HEK293 (cell line): ENCODE data around the gene DENND1A.

Source experiments
- ATF2 ChIP-seq: fragments of 450-650 bp; formaldehyde crosslinking; IDR thresholded peaks from 2 replicates; pipeline ENCODE4 v1.5.1; 2016; ENCODE audit warnings: missing biosample characterization, missing genetic modification characterization, low read depth
- GLI4 ChIP-seq: fragments of 450-650 bp; formaldehyde crosslinking; IDR thresholded peaks from 2 replicates; pipeline ENCODE4 v1.5.1; 2016; ENCODE audit warnings: missing biosample characterization, missing genetic modification characterization
- KLF8 ChIP-seq: fragments of 450-650 bp; formaldehyde crosslinking; IDR thresholded peaks from 2 replicates; pipeline ENCODE4 v1.5.1; 2016; ENCODE audit warnings: missing biosample characterization, missing genetic modification characterization
- SALL2 ChIP-seq: fragments of 450-650 bp; formaldehyde crosslinking; IDR thresholded peaks from 2 replicates; pipeline ENCODE4 v1.5.0; 2017; ENCODE audit warnings: missing biosample characterization, mild to moderate bottlenecking, missing genetic modification characterization, borderline replicate concordance
- SCRT1 ChIP-seq: fragments of 450-650 bp; formaldehyde crosslinking; IDR thresholded peaks from 2 replicates; pipeline ENCODE4 v1.5.1; 2016; ENCODE audit warnings: missing biosample characterization, missing genetic modification characterization, borderline replicate concordance
- SCRT2 ChIP-seq: fragments of 450-650 bp; formaldehyde crosslinking; IDR thresholded peaks from 2 replicates; pipeline ENCODE4 v1.5.1; 2016; ENCODE audit warnings: missing biosample characterization, missing genetic modification characterization
- ZFP3 ChIP-seq: fragments of 450-650 bp; formaldehyde crosslinking; IDR thresholded peaks from 2 replicates; pipeline ENCODE4 v1.5.1; 2016; ENCODE audit warnings: low read depth, missing biosample characterization, missing genetic modification characterization
- ZNF10 ChIP-seq: fragments of 450-650 bp; formaldehyde crosslinking; IDR thresholded peaks from 2 replicates; pipeline ENCODE4 v1.5.1; 2017; ENCODE audit warnings: missing biosample characterization, missing genetic modification characterization
- ZNF112 ChIP-seq: fragments of 450-650 bp; formaldehyde crosslinking; IDR thresholded peaks from 2 replicates; pipeline ENCODE4 v1.5.0; 2017; ENCODE audit warnings: missing biosample characterization, missing genetic modification characterization
- ZNF121 ChIP-seq: fragments of 450-650 bp; formaldehyde crosslinking; IDR thresholded peaks from 2 replicates; pipeline ENCODE4 v1.5.1; 2016; ENCODE audit warnings: missing biosample characterization, missing genetic modification characterization
- ZNF155 ChIP-seq: fragments of 450-650 bp; formaldehyde crosslinking; IDR thresholded peaks from 2 replicates; pipeline ENCODE4 v1.5.1; 2016; ENCODE audit warnings: missing biosample characterization, missing genetic modification characterization
- ZNF214 ChIP-seq: fragments of 450-650 bp; formaldehyde crosslinking; IDR thresholded peaks from 2 replicates; pipeline ENCODE4 v1.5.1; 2017; ENCODE audit warnings: missing biosample characterization, mild to moderate bottlenecking, missing genetic modification characterization, borderline replicate concordance
- ZNF23 ChIP-seq: fragments of 450-650 bp; formaldehyde crosslinking; IDR thresholded peaks from 2 replicates; pipeline ENCODE4 v1.5.1; 2016; ENCODE audit warnings: missing biosample characterization, missing genetic modification characterization, borderline replicate concordance
- ZNF311 ChIP-seq: fragments of 450-650 bp; formaldehyde crosslinking; IDR thresholded peaks from 2 replicates; pipeline ENCODE4 v1.5.1; 2017; ENCODE audit warnings: missing biosample characterization, missing genetic modification characterization, borderline replicate concordance
- ZNF324 ChIP-seq: fragments of 450-650 bp; formaldehyde crosslinking; IDR thresholded peaks from 2 replicates; pipeline ENCODE4 v1.5.1; 2016; ENCODE audit warnings: missing biosample characterization, missing genetic modification characterization
- ZNF488 ChIP-seq: fragments of 450-650 bp; formaldehyde crosslinking; IDR thresholded peaks from 2 replicates; pipeline ENCODE4 v1.5.1; 2016; ENCODE audit warnings: missing biosample characterization, missing genetic modification characterization
- ZNF501 ChIP-seq: fragments of 450-650 bp; formaldehyde crosslinking; IDR thresholded peaks from 2 replicates; pipeline ENCODE4 v1.5.1; 2016; ENCODE audit warnings: missing biosample characterization, missing genetic modification characterization
- ZNF513 ChIP-seq: fragments of 450-650 bp; IDR thresholded peaks from 2 replicates; pipeline ENCODE4 v1.5.1; 2018; ENCODE audit warnings: missing biosample characterization, missing genetic modification characterization
- ZNF530 ChIP-seq: fragments of 450-650 bp; formaldehyde crosslinking; IDR thresholded peaks from 2 replicates; pipeline ENCODE4 v1.5.1; 2016; ENCODE audit warnings: low read depth, missing biosample characterization, missing genetic modification characterization
- ZNF549 ChIP-seq: fragments of 450-650 bp; IDR thresholded peaks from 2 replicates; pipeline ENCODE4 v1.5.1; 2018; ENCODE audit warnings: missing biosample characterization, missing genetic modification characterization, mild to moderate bottlenecking, inconsistent platforms, moderate library complexity
- ZNF623 ChIP-seq: fragments of 450-650 bp; formaldehyde crosslinking; IDR thresholded peaks from 2 replicates; pipeline ENCODE4 v1.5.1; 2016; ENCODE audit warnings: missing biosample characterization, missing genetic modification characterization
- ZNF645 ChIP-seq: fragments of 450-650 bp; formaldehyde crosslinking; IDR thresholded peaks from 2 replicates; pipeline ENCODE4; 2016; ENCODE audit warnings: missing biosample characterization, missing genetic modification characterization
- ZNF670 ChIP-seq: fragments of 450-650 bp; formaldehyde crosslinking; IDR thresholded peaks from 2 replicates; pipeline ENCODE4 v1.5.1; 2016; ENCODE audit warnings: missing biosample characterization, missing genetic modification characterization, low read depth
- ZNF677 ChIP-seq: fragments of 450-650 bp; IDR thresholded peaks from 2 replicates; pipeline ENCODE4 v1.5.0; 2018; ENCODE audit warnings: missing biosample characterization, mild to moderate bottlenecking, missing genetic modification characterization, moderate library complexity
- ZNF76 ChIP-seq: fragments of 450-650 bp; formaldehyde crosslinking; IDR thresholded peaks from 2 replicates; pipeline ENCODE4; 2016; ENCODE audit warnings: low read depth, missing biosample characterization, missing genetic modification characterization, borderline replicate concordance
- ZNF776 ChIP-seq: fragments of 450-650 bp; formaldehyde crosslinking; IDR thresholded peaks from 2 replicates; pipeline ENCODE4 v1.5.0; 2017; ENCODE audit warnings: missing biosample characterization, missing genetic modification characterization, borderline replicate concordance
- TF ChIP-seq, protein P1 (sequence below): fragments of 450-650 bp; formaldehyde crosslinking; IDR thresholded peaks from 2 replicates; pipeline ENCODE4 v1.5.1; 2016; ENCODE audit warnings: missing biosample characterization, missing genetic modification characterization
- TF ChIP-seq, protein P2 (sequence below): fragments of 450-650 bp; formaldehyde crosslinking; IDR thresholded peaks from 2 replicates; pipeline ENCODE4 v1.5.1; 2016; ENCODE audit warnings: missing biosample characterization, missing genetic modification characterization

The DENND1A gene

DNA sequence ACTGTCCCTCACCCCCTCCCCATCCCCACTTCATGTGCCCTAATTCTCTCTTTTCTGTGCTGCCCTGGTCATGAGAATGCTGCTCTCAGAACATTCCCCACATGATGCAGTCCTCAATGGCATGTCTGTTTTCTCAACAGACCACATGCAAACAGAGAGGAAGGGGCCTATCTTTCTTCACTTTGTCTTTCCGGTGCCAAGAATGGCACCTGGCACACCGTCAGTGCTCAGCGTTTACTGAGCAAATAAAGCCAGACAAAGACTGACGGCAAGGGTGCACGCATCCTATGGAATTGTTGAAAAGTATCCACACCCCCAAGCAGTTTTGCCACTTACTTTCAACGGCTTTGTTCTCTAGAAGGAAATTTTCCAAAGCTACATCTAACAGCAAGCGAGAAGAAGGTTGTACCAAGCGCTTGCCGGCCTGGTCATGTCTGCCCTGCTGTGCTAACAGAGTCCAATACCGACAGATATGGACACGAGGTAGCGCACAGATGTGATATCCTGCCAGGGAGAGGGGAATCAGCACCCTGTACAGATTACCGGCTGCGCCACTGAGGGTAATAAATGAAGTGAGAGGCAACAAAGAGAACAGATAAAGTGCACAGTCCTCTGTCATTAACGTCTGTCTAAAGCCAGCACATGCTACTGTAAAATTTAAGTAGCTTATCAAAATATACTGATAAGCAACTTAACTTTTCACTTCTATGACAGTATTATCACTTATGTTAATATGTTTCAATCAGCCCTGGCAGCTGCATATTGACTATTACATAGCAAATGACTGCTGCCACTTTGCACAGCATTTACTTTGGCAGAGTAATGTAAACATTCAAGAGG, 251.7 kb downstream of the DENND1A start (continued):
- TF ChIP-seq ZNF549: peak; percentile 80
- TF ChIP-seq ZFP3: no peak
- 0 out of 2 replicates have a peak, but pooled peaks have one; percentile 59 for TF ChIP-seq ZNF776 (tag by site-specific recombination)
- no peak for TF ChIP-seq ZNF623 (tag by site-specific recombination)
- TF ChIP-seq ZNF324 (tag by site-specific recombination): no peak; the same call in none of the 2 replicates
- peak; percentile 30; the same call in 1 of the 2 replicates for TF ChIP-seq ZNF513
- no peak for TF ChIP-seq ZNF23 (tag by site-specific recombination)
- TF ChIP-seq ZNF155 (tag by site-specific recombination): no peak
- no peak for TF ChIP-seq ZNF670 (tag by site-specific recombination)
- no peak; the same call in 1 of the 2 replicates for TF ChIP-seq ZNF121 (tag by site-specific recombination)
- TF ChIP-seq ZNF112: no peak
- peak; percentile 30; the same call in 1 of the 2 replicates for TF ChIP-seq ZNF76
- TF ChIP-seq, protein P1, sequence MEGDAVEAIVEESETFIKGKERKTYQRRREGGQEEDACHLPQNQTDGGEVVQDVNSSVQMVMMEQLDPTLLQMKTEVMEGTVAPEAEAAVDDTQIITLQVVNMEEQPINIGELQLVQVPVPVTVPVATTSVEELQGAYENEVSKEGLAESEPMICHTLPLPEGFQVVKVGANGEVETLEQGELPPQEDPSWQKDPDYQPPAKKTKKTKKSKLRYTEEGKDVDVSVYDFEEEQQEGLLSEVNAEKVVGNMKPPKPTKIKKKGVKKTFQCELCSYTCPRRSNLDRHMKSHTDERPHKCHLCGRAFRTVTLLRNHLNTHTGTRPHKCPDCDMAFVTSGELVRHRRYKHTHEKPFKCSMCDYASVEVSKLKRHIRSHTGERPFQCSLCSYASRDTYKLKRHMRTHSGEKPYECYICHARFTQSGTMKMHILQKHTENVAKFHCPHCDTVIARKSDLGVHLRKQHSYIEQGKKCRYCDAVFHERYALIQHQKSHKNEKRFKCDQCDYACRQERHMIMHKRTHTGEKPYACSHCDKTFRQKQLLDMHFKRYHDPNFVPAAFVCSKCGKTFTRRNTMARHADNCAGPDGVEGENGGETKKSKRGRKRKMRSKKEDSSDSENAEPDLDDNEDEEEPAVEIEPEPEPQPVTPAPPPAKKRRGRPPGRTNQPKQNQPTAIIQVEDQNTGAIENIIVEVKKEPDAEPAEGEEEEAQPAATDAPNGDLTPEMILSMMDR (tag by site-specific recombination): no peak
- no peak for TF ChIP-seq SALL2 (tag by site-specific recombination)
- TF ChIP-seq ZNF10 (tag by site-specific recombination): no peak
- peak; percentile 78; the same call in 1 of the 2 replicates for TF ChIP-seq ZNF645 (tag by site-specific recombination)
- no peak for TF ChIP-seq SCRT2 (tag by site-specific recombination)
- TF ChIP-seq, protein P2, sequence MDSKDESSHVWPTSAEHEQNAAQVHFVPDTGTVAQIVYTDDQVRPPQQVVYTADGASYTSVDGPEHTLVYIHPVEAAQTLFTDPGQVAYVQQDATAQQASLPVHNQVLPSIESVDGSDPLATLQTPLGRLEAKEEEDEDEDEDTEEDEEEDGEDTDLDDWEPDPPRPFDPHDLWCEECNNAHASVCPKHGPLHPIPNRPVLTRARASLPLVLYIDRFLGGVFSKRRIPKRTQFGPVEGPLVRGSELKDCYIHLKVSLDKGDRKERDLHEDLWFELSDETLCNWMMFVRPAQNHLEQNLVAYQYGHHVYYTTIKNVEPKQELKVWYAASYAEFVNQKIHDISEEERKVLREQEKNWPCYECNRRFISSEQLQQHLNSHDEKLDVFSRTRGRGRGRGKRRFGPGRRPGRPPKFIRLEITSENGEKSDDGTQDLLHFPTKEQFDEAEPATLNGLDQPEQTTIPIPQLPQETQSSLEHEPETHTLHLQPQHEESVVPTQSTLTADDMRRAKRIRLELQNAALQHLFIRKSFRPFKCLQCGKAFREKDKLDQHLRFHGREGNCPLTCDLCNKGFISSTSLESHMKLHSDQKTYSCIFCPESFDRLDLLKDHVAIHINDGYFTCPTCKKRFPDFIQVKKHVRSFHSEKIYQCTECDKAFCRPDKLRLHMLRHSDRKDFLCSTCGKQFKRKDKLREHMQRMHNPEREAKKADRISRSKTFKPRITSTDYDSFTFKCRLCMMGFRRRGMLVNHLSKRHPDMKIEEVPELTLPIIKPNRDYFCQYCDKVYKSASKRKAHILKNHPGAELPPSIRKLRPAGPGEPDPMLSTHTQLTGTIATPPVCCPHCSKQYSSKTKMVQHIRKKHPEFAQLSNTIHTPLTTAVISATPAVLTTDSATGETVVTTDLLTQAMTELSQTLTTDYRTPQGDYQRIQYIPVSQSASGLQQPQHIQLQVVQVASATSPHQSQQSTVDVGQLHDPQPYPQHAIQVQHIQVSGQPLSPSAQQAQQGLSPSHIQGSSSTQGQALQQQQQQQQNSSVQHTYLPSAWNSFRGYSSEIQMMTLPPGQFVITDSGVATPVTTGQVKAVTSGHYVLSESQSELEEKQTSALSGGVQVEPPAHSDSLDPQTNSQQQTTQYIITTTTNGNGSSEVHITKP: 0 out of 2 replicates have a peak, but pooled peaks have one; percentile 49
- no peak for TF ChIP-seq ZNF677
- TF ChIP-seq GLI4: no peak
- no peak for TF ChIP-seq ZNF311 (tag by site-specific recombination)
- TF ChIP-seq ZNF214 (tag by site-specific recombination): no peak
- TF ChIP-seq ZNF488 (tag by site-specific recombination): peak; percentile 89
- peak; percentile 87 for TF ChIP-seq KLF8
- 0 out of 2 replicates have a peak, but pooled peaks have one; percentile 51 for TF ChIP-seq SCRT1 (tag by site-specific recombination)
- TF ChIP-seq ATF2: peak; percentile 52; the same call in 1 of the 2 replicates
- 0 out of 2 replicates have a peak, but pooled peaks have one; percentile 53 for TF ChIP-seq ZNF501 (tag by site-specific recombination)
- no peak for TF ChIP-seq ZNF530 (tag by site-specific recombination)
